ENCODE measurements around the gene LIMS2. TPM values are rescaled to one million over a fixed set of nuclear protein-coding genes. Genes with fewer than 3 reads are reported as not detected.

Gene LIMS2
- total RNA-seq, 2 donors from 2014 or later: 9.6 to 21.4 TPM

DNA sequence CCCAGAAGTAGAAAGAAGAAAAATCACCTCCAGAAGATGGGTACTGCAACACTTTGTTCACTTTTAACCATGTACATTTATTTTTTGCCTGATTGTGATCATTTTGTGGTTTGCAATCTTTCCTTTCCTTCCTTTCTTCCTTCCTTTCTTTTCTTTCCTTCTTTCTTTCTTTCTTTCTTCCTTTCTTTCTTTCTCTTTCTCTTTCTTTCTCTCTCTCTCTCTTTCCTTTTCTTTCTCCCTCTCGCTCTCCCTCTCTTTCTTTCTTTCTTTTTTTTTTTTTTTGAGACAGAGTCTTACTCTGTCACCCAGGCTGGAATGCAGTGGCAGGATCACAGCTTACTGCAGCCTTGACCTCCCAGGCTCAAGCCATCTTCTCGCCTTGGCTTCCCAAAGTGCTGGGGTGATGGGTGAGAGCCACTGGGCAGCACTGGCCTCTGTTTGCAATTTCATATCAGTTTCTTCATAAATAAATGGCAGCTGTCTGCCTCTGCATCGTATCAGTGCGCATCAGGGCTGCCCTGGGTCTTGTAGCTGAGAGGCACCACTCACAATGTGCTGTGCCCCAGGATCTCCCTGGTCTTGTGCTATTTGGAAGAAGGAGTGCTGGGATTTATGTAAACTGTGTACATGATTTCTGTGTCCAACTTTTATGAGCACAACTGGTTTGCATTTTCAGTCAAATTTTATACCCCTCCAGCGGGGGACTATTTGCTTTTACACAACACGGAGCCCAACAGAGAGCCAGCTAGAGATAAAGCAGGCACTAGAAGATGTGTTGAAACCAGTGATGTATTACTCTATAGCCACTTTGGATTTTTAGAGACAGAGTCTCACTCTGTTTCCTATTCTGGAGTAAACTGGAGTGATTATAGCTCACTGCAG lies 6.9 kb upstream of the LIMS2 start:
- DNase-seq (no peak), ATAC-seq (no peak)
- WGBS, 2 donors: 78 to 83% methylated on average over 5 to 6 of the region's 6 CpGs
- Histone ChIP-seq H3K4me1 (peaks cover 14% of the 10 kb centered on the region), H3K36me3 (replicated peaks in 1 of 2; ENCODE audit: insufficient read depth in 1 of 2, low read depth in 2 of 2) (no peaks in the 10 kb centered on the region), H3K27ac (no peak overlapping the region), H3K27me3 (no peaks in the 10 kb centered on the region), H3K9me3 (no peaks in the 10 kb centered on the region), H3K4me3 (no peak overlapping the region)
- TF ChIP-seq, protein P1, sequence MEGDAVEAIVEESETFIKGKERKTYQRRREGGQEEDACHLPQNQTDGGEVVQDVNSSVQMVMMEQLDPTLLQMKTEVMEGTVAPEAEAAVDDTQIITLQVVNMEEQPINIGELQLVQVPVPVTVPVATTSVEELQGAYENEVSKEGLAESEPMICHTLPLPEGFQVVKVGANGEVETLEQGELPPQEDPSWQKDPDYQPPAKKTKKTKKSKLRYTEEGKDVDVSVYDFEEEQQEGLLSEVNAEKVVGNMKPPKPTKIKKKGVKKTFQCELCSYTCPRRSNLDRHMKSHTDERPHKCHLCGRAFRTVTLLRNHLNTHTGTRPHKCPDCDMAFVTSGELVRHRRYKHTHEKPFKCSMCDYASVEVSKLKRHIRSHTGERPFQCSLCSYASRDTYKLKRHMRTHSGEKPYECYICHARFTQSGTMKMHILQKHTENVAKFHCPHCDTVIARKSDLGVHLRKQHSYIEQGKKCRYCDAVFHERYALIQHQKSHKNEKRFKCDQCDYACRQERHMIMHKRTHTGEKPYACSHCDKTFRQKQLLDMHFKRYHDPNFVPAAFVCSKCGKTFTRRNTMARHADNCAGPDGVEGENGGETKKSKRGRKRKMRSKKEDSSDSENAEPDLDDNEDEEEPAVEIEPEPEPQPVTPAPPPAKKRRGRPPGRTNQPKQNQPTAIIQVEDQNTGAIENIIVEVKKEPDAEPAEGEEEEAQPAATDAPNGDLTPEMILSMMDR (IDR thresholded peaks at IDR 0.05): no peak
- TF ChIP-seq POLR2A (IDR thresholded peaks at IDR 0.05): no peak
- intact Hi-C loops (cut with DNase I): no loop called here

DNA sequence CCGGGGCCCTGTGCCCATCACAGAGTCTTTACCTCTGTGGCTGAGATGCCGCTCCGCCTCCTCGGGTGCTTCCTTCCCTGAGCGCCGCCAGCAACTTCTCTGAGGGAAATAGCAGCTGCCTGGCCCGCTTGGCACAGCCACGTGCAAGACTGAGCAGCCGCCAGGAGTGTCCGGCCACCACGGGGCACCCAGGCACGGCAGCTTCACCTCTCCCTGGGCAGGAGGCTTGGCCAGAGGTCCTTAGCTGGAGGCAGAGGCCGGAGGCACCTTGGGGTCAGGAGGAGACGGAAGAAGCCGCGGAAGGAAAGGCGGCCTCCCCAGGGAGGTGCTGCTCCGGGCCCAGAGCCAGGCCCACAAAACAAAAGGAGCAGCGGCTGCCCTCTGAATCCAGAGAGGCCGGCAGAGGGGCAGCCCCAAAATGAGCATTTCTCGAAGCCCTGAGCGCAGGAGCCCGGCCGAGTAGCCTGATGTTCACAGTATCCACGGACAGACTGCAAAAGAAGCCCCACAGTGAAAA lies 6.0 kb upstream of the LIMS2 start:
- 68 to 83% methylated on average over 6 to 23 of the region's 25 CpGs for WGBS, 2 donors
- H3K36me3 ChIP-seq (replicated peaks in 1 of 2; ENCODE audit: insufficient read depth in 1 of 2, low read depth in 2 of 2): no peaks in the 10 kb centered on the region
- H3K4me1 ChIP-seq: peaks cover 14% of the 10 kb centered on the region
- no peaks in the 10 kb centered on the region for H3K9me3 ChIP-seq
- intact Hi-C loops (cut with DNase I): no loop called here
- H3K27me3 ChIP-seq: no peaks in the 10 kb centered on the region
- no peak overlapping the region for H3K27ac ChIP-seq
- DNase-seq (no peak), ATAC-seq (peak; percentile 25)
- H3K4me3 ChIP-seq: no peak overlapping the region
- TF ChIP-seq, protein P1 (IDR thresholded peaks at IDR 0.05): no peak
- TF ChIP-seq POLR2A (IDR thresholded peaks at IDR 0.05): no peak

DNA sequence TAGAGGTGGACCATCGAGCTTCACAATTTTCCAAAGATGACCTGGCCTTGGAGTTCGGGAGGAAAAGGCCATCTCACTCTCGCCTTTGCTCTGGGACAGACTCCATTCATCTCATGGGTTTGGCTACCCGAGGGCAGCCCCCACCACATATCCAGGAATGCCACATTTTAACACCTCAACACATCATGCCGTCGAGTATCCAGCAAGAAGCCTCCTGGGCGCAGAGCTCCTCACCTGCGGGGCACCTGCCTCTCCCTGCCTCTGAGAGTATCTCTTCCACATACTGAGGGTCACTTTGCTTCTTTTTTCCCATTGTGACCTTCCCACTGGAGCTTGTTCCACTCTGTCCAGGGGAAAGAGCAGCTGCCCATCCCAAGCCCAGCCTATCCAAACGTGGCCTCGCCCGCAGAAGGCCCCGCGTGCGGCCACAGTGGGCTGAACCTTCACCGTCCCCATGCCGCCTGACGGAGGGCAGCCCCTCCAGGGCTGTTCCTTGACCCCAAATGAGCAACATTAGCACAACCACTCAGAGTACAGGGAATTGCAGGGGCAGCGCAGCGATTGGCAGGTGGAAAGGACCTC lies 5.5 kb upstream of the LIMS2 start:
- ATAC-seq: no peak
- no peaks in the 10 kb centered on the region for H3K36me3 ChIP-seq (replicated peaks in 1 of 2; ENCODE audit: insufficient read depth in 1 of 2, low read depth in 2 of 2)
- H3K4me3 ChIP-seq: no peak overlapping the region
- WGBS, 2 donors: 82 to 87% methylated on average over 17 to 19 of the region's 19 CpGs
- peaks cover 18% of the 10 kb centered on the region for H3K4me1 ChIP-seq
- no peaks in the 10 kb centered on the region for H3K9me3 ChIP-seq
- H3K27ac ChIP-seq: no peak overlapping the region
- TF ChIP-seq, protein P1 (IDR thresholded peaks at IDR 0.05): no peak
- TF ChIP-seq POLR2A (IDR thresholded peaks at IDR 0.05): no peak
- intact Hi-C loops (cut with DNase I): no loop called here
- no peak for DNase-seq
- peaks cover 0 to 2% of the 10 kb centered on the region in 2 donors for H3K27me3 ChIP-seq

DNA sequence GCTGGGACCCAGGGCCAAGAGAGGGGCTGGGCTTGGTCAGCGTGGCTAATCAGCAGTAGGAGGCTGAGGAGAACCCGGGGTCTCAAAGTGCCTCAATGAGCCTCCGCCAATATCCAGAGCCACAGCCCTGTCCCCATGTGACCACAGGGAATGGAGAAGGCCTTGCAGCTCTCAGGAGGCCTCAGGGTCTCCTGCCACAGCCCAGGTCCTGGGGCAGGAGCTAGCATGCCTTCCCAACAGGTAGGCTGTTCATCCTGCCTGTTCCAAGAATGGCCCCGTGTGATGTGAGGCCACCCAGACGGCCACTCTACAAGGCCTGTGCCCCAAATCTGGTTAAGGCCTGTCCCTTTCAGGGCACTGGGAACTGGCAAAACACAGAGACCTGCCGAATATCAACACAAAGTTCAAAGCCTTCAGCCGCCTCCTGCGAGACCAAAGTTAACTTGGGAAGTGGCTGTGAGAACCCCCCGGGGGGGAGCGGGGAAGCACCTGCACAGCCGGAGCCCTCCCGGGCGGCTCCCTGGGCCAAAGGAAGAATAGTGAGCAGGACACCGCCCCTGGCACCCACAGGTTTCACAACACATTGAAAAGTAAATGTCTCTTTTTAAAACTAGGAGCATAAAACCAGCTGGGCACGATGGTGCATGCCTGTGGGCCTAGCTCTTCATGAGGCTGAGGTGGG lies 4.5 kb upstream of the LIMS2 start:
- TF ChIP-seq, protein P1 (IDR thresholded peaks at IDR 0.05): no peak
- no peak for TF ChIP-seq POLR2A (IDR thresholded peaks at IDR 0.05)
- no peak overlapping the region for H3K27ac ChIP-seq
- intact Hi-C loops (cut with DNase I): no loop called here
- DNase-seq (no peak), ATAC-seq (no peak)
- peaks cover 23% of the 10 kb centered on the region for H3K4me1 ChIP-seq
- H3K36me3 ChIP-seq (replicated peaks in 1 of 2; ENCODE audit: insufficient read depth in 1 of 2, low read depth in 2 of 2): no peaks in the 10 kb centered on the region
- H3K27me3 ChIP-seq: peaks cover 0 to 6% of the 10 kb centered on the region in 2 donors
- H3K4me3 ChIP-seq: no peak overlapping the region
- H3K9me3 ChIP-seq: no peaks in the 10 kb centered on the region
- 79 to 92% methylated on average over 7 to 15 of the region's 15 CpGs for WGBS, 2 donors

Data from body of pancreas (tissue), 4 donors.